IMR-90 (cell line): ENCODE measurements around the gene TIMM8A.

Experiments used
- BHLHE40 ChIP-seq: fragments of 150-350 bp; IDR thresholded peaks from 2 replicates; pipeline ENCODE4 v1.6.1; 2016; ENCODE audit warnings: mild to moderate bottlenecking, low read depth, low read length
- CEBPB ChIP-seq: IDR thresholded peaks from 2 replicates; pipeline ENCODE4 v1.6.1; 2012; ENCODE audit warnings: low read depth, low read length, improper control_type of control experiment
- CHD1 ChIP-seq: IDR thresholded peaks from 2 replicates; pipeline ENCODE4 v1.6.1; 2012; ENCODE audit warnings: low read depth, low read length, improper control_type of control experiment
- ELK1 ChIP-seq: fragments of 150-350 bp; IDR thresholded peaks from 2 replicates; pipeline ENCODE4 v1.6.1; 2016; ENCODE audit warnings: low read depth, mild to moderate bottlenecking, low read length, moderate library complexity, borderline replicate concordance
- FOS ChIP-seq: fragments of 150-350 bp; IDR thresholded peaks from 2 replicates; pipeline ENCODE4 v1.6.1; 2016; ENCODE audit warnings: low read depth, low read length
- MAFK ChIP-seq: IDR thresholded peaks from 2 replicates; pipeline ENCODE4 v1.6.1; 2012; ENCODE audit warnings: low read depth, low read length, improper control_type of control experiment
- MAZ ChIP-seq: IDR thresholded peaks from 2 replicates; pipeline ENCODE4 v1.6.1; 2012; ENCODE audit warnings: low read depth, mild to moderate bottlenecking, low read length, improper control_type of control experiment, moderate library complexity, borderline replicate concordance
- NFE2L2 ChIP-seq: fragments of 150-350 bp; IDR thresholded peaks from 2 replicates; pipeline ENCODE4 v1.6.1; 2016; ENCODE audit warnings: low read depth, mild to moderate bottlenecking, low read length
- POLR2A ChIP-seq: IDR thresholded peaks from 2 replicates; pipeline ENCODE4 v1.6.1; 2012; ENCODE audit warnings: mild to moderate bottlenecking, low read depth, low read length
- RAD21 ChIP-seq: IDR thresholded peaks from 2 replicates; pipeline ENCODE4 v1.6.1; 2012; ENCODE audit warnings: low read length, improper control_type of control experiment
- RCOR1 ChIP-seq: IDR thresholded peaks from 2 replicates; pipeline ENCODE4 v1.6.1; 2012; ENCODE audit warnings: mild to moderate bottlenecking, low read length, improper control_type of control experiment; ENCODE audit not compliant: insufficient replicate concordance
- RFX5 ChIP-seq: IDR thresholded peaks from 2 replicates; pipeline ENCODE4 v1.8.0; 2012; ENCODE audit warnings: low read depth, mild to moderate bottlenecking, low read length, moderate library complexity
- TF ChIP-seq, protein P1 (sequence below): conservative IDR thresholded peaks from 2 replicates; pipeline ENCODE4 v1.5.1; 2012; ENCODE audit warnings: mild to moderate bottlenecking, low read depth, low read length, improper control_type of control experiment
- TF ChIP-seq, protein P2 (sequence below): fragments of 150-350 bp; IDR thresholded peaks from 2 replicates; pipeline ENCODE4 v1.6.1; 2017; ENCODE audit warnings: mild to moderate bottlenecking, antibody characterized with exemption, low read length, low read depth

GRCh38 chrX:101347859-101348451 lies 587 bp downstream of the TIMM8A start:
- no peak for TF ChIP-seq RAD21
- TF ChIP-seq, protein P1, sequence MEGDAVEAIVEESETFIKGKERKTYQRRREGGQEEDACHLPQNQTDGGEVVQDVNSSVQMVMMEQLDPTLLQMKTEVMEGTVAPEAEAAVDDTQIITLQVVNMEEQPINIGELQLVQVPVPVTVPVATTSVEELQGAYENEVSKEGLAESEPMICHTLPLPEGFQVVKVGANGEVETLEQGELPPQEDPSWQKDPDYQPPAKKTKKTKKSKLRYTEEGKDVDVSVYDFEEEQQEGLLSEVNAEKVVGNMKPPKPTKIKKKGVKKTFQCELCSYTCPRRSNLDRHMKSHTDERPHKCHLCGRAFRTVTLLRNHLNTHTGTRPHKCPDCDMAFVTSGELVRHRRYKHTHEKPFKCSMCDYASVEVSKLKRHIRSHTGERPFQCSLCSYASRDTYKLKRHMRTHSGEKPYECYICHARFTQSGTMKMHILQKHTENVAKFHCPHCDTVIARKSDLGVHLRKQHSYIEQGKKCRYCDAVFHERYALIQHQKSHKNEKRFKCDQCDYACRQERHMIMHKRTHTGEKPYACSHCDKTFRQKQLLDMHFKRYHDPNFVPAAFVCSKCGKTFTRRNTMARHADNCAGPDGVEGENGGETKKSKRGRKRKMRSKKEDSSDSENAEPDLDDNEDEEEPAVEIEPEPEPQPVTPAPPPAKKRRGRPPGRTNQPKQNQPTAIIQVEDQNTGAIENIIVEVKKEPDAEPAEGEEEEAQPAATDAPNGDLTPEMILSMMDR, result no peak
- TF ChIP-seq FOS, result no peak
- TF ChIP-seq NFE2L2, result no peak
- no peak for TF ChIP-seq RFX5
- no peak for TF ChIP-seq MAFK
- TF ChIP-seq BHLHE40, result no peak
- TF ChIP-seq, protein P2, sequence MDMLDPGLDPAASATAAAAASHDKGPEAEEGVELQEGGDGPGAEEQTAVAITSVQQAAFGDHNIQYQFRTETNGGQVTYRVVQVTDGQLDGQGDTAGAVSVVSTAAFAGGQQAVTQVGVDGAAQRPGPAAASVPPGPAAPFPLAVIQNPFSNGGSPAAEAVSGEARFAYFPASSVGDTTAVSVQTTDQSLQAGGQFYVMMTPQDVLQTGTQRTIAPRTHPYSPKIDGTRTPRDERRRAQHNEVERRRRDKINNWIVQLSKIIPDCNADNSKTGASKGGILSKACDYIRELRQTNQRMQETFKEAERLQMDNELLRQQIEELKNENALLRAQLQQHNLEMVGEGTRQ, result no peak
- no peak for TF ChIP-seq MAZ
- TF ChIP-seq CEBPB, result peak; percentile 74
- no peak for TF ChIP-seq POLR2A
- no peak for TF ChIP-seq CHD1
- no peak for TF ChIP-seq RCOR1
- TF ChIP-seq ELK1, result no peak
